Left ventricle myocardium inferior (tissue), 1 donor: ENCODE measurements around the gene P2RX6. TPM values are rescaled to one million over a fixed set of nuclear protein-coding genes. Genes with fewer than 3 reads are reported as not detected.
"Not testable (repeated sequence)": the region's sequence is repeated elsewhere in the genome, so short reads cannot be mapped to it uniquely, and the experiment has no call there.

Source experiments
- DNase-seq: peaks from one replicate; pipeline ENCODE4 v3.0.0-alpha.2; 2020
- H3K27ac ChIP-seq: fragments of 200-600 bp; replicated peaks from 2 replicates; pipeline ENCODE4 v1.8.0; 2021
- H3K27me3 ChIP-seq: fragments of 200-600 bp; 2 replicates; pipeline ENCODE4 v1.8.0; 2021; ENCODE audit warnings: low read depth
- H3K36me3 ChIP-seq: fragments of 200-600 bp; 2 replicates; pipeline ENCODE4 v1.8.0; 2021
- H3K4me1 ChIP-seq: fragments of 200-600 bp; 2 replicates; pipeline ENCODE4 v1.8.0; 2021
- H3K4me3 ChIP-seq: fragments of 200-600 bp; 2 replicates; pipeline ENCODE4 v1.8.0; 2021; ENCODE audit warnings: mild to moderate bottlenecking, moderate library complexity
- H3K9me3 ChIP-seq: fragments of 200-600 bp; replicated peaks from 2 replicates; pipeline ENCODE4 v1.8.0; 2021
- intact Hi-C: fragments of 100-400 bp; cut with micrococcal nuclease; formaldehyde crosslinking; loops from one replicate; pipeline ENCODE4 v1.11.0; 2022
- total RNA-seq: library from RNA; stranded (reverse); fragmentation: NEBNext Ultra II Directional; extraction: Animal tissue kit (Norgen Biotek cat#: 25700); gene quantifications from one replicate; pipeline ENCODE4 v1.2.1, GENCODE V29; 2021
- TF ChIP-seq, protein P1 (sequence below): fragments of 200-600 bp; IDR thresholded peaks from 2 replicates; pipeline ENCODE4 v1.8.0; 2021; ENCODE audit warnings: antibody characterized with exemption, mild to moderate bottlenecking, borderline replicate concordance
- donor health status: DM: no; HTN: yes; CAD: no; lungs with severe emphysema.

The P2RX6 gene
- total RNA-seq, 1 donor from 2014 or later: 3.5 TPM

DNA sequence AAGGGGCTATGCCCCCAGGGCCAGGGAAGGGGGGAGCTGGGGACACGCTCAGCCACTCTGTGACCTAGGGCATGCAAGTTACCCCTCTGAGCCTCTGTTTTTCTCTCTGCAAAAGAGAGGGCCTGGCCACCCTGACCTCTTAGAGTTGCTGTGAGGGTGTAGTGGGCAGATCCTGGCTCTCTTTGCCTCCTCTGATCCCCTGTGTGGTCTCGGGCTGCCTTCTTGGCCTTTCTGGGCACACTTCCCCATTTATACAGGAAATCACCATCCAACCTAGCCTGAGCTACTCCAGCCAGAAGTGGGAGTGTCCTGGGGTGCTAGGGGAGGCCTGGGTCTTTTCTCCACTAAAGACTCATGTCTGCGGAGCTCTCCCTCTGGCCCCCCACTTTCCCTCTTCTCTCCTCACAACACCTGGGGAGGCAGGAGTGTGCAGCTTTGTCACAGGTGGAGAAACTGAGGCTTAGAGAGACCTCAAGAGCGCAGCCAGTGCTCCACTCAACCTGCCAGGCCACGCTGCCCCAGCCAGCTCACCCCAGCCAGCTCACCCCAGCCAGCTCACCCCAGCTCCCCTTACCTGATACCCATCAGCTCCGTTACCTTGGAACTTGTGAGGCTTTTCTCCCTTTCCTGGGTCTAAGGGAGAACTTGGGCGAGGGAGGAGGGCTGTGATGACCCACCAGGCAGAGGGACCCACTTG, 46.5 kb upstream of the P2RX6 start:
- no peaks in the 10 kb centered on the region for H3K36me3 ChIP-seq
- TF ChIP-seq, protein P1, sequence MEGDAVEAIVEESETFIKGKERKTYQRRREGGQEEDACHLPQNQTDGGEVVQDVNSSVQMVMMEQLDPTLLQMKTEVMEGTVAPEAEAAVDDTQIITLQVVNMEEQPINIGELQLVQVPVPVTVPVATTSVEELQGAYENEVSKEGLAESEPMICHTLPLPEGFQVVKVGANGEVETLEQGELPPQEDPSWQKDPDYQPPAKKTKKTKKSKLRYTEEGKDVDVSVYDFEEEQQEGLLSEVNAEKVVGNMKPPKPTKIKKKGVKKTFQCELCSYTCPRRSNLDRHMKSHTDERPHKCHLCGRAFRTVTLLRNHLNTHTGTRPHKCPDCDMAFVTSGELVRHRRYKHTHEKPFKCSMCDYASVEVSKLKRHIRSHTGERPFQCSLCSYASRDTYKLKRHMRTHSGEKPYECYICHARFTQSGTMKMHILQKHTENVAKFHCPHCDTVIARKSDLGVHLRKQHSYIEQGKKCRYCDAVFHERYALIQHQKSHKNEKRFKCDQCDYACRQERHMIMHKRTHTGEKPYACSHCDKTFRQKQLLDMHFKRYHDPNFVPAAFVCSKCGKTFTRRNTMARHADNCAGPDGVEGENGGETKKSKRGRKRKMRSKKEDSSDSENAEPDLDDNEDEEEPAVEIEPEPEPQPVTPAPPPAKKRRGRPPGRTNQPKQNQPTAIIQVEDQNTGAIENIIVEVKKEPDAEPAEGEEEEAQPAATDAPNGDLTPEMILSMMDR: no peak
- intact Hi-C loops: no loop called here
- no peak for DNase-seq
- no peaks in the 10 kb centered on the region for H3K9me3 ChIP-seq
- peaks cover 11% of the 10 kb centered on the region for H3K4me1 ChIP-seq
- H3K27me3 ChIP-seq: peaks cover 20% of the 10 kb centered on the region
- no peak overlapping the region for H3K27ac ChIP-seq
- no peak overlapping the region for H3K4me3 ChIP-seq

DNA sequence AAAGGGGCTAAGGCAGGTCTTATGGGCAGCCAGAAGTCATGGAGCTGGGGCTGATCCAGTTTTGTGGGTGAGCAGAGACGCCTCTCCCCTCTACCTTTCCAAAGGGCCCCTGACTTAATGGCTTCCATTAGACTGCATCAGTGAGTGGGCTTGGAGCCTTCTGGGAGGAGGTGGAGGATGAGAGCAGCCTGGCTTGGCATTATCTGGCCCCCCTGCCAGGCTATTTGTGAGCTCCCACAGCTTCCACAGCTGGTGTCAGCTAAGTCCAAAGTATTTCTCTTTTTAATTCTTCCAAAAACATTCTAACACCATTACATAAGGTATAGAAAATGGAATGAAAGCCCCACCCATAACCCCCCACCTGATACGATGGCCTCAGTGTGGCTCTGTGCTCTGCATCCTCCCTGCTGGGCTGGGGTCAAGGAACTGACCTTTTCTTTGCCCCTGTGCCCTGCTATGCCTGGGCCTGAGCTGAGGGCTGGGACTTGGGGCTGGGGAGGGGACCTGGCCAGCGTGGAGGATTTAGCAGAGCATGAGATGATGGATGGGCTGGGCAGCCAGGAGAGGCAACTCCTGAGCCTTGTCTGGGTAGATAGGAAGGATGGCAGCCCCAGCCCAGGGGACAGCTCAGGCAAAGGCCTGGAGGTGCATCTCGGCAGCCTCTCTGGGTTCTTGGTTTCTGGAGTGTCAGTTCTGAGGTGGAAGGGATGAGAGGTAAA, 43.9 kb upstream of the P2RX6 start:
- Histone ChIP-seq H3K4me1 (no peaks in the 10 kb centered on the region), H3K9me3 (no peaks in the 10 kb centered on the region), H3K27me3 (peaks cover 16% of the 10 kb centered on the region), H3K4me3 (no peak overlapping the region), H3K36me3 (no peaks in the 10 kb centered on the region), H3K27ac (no peak overlapping the region)
- TF ChIP-seq, protein P1: no peak
- intact Hi-C loops: no loop called here
- DNase-seq: no peak

DNA sequence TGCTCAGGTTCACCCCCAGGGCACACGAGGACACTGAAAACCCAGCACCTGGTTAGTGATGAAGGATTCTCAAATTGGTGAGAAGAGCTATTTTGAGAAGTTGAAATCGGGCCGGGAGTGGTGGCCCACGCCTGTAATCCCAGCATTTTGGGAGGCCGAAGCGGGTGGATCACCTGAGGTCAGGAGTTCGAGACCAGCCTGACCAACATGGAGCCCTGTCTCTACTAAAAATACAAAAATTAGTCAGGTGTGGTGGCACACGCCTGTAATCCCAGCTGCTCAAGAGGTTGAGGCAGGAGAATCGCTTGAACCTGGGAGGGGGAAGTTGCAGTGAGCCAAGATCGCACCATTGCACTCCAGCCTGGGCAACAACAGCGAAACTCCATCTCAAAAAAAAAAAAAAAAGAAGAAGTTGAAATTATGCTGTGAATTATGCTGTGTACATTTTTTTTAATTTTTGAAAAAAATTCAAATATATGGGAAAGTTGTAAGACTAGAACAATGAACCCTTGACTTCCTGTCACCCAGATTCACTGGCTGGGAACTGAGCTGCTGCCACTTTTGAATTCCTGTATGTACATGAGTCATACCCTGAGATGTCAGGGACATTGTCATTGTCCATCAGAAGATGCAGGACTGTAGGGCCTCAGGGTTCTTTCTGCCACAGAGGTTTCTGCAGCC, 42.8 kb upstream of the P2RX6 start:
- H3K27ac ChIP-seq, H3K4me1 ChIP-seq, H3K4me3 ChIP-seq, H3K36me3 ChIP-seq, DNase-seq, H3K9me3 ChIP-seq, intact Hi-C loops: not testable (repeated sequence)
- peaks cover 16% of the 10 kb centered on the region for H3K27me3 ChIP-seq

DNA sequence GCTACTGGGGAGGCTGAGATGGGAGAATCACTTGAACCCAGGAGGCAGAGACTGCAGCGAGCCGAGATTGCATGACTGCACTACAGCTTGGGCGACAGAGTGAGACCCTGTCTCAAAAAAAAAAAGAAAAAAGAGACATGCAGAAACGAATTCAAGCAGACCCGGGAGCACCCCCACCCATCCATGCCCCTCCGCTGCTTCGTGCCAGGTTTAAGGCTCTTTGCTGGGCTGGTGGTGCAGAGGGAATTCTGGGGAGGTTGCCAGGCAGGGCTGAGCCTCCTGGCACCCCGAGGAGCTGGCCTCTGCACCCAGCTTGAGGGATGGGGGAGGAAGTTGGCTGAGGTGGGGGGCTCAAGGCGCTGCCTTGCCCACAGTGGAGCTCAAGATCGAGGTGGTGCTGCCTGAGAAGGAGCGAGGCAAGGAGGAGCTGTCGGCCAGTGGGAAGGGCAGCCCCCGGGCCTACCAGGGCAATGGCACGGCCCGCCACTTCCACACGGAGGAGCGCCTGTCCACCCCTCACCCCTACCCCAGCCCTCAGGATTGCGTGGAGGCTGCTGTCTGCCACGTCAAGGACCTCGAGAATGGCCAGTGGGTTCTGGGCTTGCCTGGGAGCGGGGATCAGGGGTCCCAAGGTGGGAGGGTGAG, 41.9 kb upstream of the P2RX6 start:
- no peak overlapping the region for H3K4me3 ChIP-seq
- no peaks in the 10 kb centered on the region for H3K36me3 ChIP-seq
- H3K9me3 ChIP-seq: no peaks in the 10 kb centered on the region
- TF ChIP-seq, protein P1: no peak
- H3K4me1 ChIP-seq: no peaks in the 10 kb centered on the region
- intact Hi-C loops: no loop called here
- DNase-seq: no peak
- peaks cover 16% of the 10 kb centered on the region for H3K27me3 ChIP-seq
- H3K27ac ChIP-seq: no peak overlapping the region

DNA sequence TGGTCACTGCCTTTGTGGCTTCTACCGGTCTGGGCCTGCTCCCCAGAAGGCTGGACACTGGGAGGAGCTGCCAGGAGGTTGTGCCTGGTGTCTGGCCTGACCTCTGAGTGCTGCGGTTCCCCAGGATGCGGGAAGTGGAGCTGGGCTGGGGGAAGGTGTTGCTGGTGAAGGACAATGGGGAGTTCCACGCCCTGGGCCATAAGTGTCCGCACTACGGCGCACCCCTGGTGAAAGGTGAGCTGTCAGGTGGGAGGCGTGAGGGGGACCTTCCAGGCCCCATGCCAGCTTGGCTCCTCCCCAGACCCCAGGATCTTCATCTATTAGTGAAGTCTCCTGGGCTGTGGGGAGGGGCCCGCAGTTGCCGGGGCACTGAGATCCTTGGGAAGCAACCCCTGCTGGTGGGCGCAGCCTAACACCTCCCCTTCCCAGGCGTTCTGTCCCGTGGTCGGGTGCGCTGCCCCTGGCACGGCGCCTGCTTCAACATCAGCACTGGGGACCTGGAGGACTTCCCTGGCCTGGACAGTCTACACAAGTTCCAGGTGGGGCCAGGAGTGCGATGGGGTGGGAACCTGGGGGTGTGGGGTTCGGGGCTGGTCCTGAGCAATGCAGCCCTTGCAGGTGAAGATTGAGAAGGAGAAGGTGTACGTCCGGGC, 41.2 kb upstream of the P2RX6 start:
- Histone ChIP-seq H3K4me1 (no peaks in the 10 kb centered on the region), H3K4me3 (no peak overlapping the region), H3K27me3 (peaks cover 16% of the 10 kb centered on the region), H3K9me3 (peaks cover 7% of the 10 kb centered on the region), H3K27ac (no peak overlapping the region), H3K36me3 (no peaks in the 10 kb centered on the region)
- TF ChIP-seq, protein P1: no peak
- intact Hi-C loops: no loop called here
- DNase-seq: no peak
